HG02852 (cell line): ENCODE data around the gene GIPC1.

Experiments
- ATAC-seq: cut with Tn5 transposase; IDR thresholded peaks from one replicate; pipeline ENCODE4 v1.9.1; 2021; ENCODE audit warnings: mild to moderate bottlenecking, moderate library complexity; ENCODE audit not compliant: unreplicated experiment

Gene GIPC1

GRCh38 chr19:14494910-14495671, 836 bp downstream of the GIPC1 start:
- ATAC-seq = no peak

GRCh38 chr19:14494411-14494810, 1.5 kb downstream of the GIPC1 start:
- no peak for ATAC-seq

GRCh38 chr19:14492756-14493337, 3.1 kb downstream of the GIPC1 start:
- no peak for ATAC-seq

- no peak for ATAC-seq
Observed at GRCh38 chr19:14487370-14488125, 8.4 kb downstream of the GIPC1 start.

- no peak for ATAC-seq
Observed at GRCh38 chr19:14482172-14482941, 13.6 kb downstream of the GIPC1 start.

- ATAC-seq = no peak
Observed at GRCh38 chr19:14480700-14481079, 15.2 kb downstream of the GIPC1 start.

- no peak for ATAC-seq
Observed at GRCh38 chr19:14479975-14480699, 15.8 kb downstream of the GIPC1 start.

- no peak for ATAC-seq
Observed at GRCh38 chr19:14479309-14479974, 16.5 kb downstream of the GIPC1 start.

- ATAC-seq = no peak
Observed at GRCh38 chr19:14478113-14478545, 17.8 kb downstream of the GIPC1 start.

- no peak for ATAC-seq
Observed at GRCh38 chr19:14477418-14478112, 18.4 kb downstream of the GIPC1 start.

- ATAC-seq = no peak
Observed at GRCh38 chr19:14476673-14477401, 19.1 kb downstream of the GIPC1 start.

- ATAC-seq = no peak
Observed at GRCh38 chr19:14476327-14476672, 19.6 kb downstream of the GIPC1 start.

- no peak for ATAC-seq
Observed at GRCh38 chr19:14475251-14476073, 20.5 kb downstream of the GIPC1 start, which contains the start of gene PTGER1. Gene PTGER1 (minus strand): TSS chr19:14475354. CDS start chr19:14474320, 1,034 bp downstream.

GRCh38 chr19:14474827-14475226, 21.1 kb downstream of the GIPC1 start:
- no peak for ATAC-seq

- no peak for ATAC-seq
Observed at GRCh38 chr19:14473978-14474578, 21.8 kb downstream of the GIPC1 start.

GRCh38 chr19:14473073-14473977, 22.6 kb downstream of the GIPC1 start:
- ATAC-seq = no peak
